IMR-90 (cell line): ENCODE results near the gene CLMP. TPM values are rescaled to one million over a fixed set of nuclear protein-coding genes. Genes with fewer than 3 reads are reported as not detected.
"Not testable (repeated sequence)": the region's sequence is repeated elsewhere in the genome, so short reads cannot be mapped to it uniquely, and the experiment has no call there.

ENCODE experiments used
- ATAC-seq: fragments of 200-7000 bp; cut with Tn5 transposase; 2 replicates; pipeline ENCODE4 v1.9.1; 2020; ENCODE audit warnings: low read depth, mild to moderate bottlenecking, moderate library complexity
- BruUV-seq: library from RNA; stranded (reverse); fragments of 400-500 nt; replicated peaks from 2 replicates; lab custom pipeline; 2021; lab: Mats Ljungman, UMichigan
- CTCF ChIA-PET: fragments of 300-600 bp; formaldehyde crosslinking; extraction: SDS; loops from one replicate; lab custom pipeline; 2021; ENCODE audit warnings: antibody characterized with exemption; lab: Yijun Ruan, JAX
- POLR2A ChIA-PET: fragments of 300-600 bp; sonication (Branson Sonifier 250); formaldehyde crosslinking; loops from one replicate; lab custom pipeline; 2022; ENCODE audit warnings: antibody characterized with exemption; ENCODE audit not compliant: unreplicated experiment; lab: Charles Lee
- DNase-seq: peaks from one replicate; pipeline ENCODE4 v3.0.0; 2013
- H2AFZ ChIP-seq: replicated peaks from 2 replicates; pipeline ENCODE3; 2013; ENCODE audit warnings: low read length, mild to moderate bottlenecking; ENCODE audit not compliant: poor library complexity
- H2AK5ac ChIP-seq: 2 replicates; pipeline ENCODE4 v1.6.1; 2013; ENCODE audit warnings: low read depth, low read length, inconsistent platforms
- H2AK9ac ChIP-seq: replicated peaks from 2 replicates; pipeline ENCODE3; 2013; ENCODE audit warnings: mild to moderate bottlenecking, low read depth, low read length, moderate library complexity; ENCODE audit not compliant: poor library complexity
- H2BK120ac ChIP-seq: 2 replicates; pipeline ENCODE4 v1.6.1; 2013; ENCODE audit warnings: low read depth, low read length, inconsistent platforms
- H2BK15ac ChIP-seq: 3 replicates; pipeline ENCODE4 v1.6.1; 2013; ENCODE audit warnings: low read depth, low read length, inconsistent platforms
- H2BK20ac ChIP-seq: 2 replicates; pipeline ENCODE4 v1.6.1; 2013; ENCODE audit warnings: low read depth, mild to moderate bottlenecking, inconsistent platforms, low read length, moderate library complexity
- H2BK5ac ChIP-seq: 2 replicates; pipeline ENCODE4 v1.6.1; 2013; ENCODE audit warnings: mild to moderate bottlenecking, low read depth, low read length, inconsistent platforms; ENCODE audit not compliant: poor library complexity, severe bottlenecking
- H3K14ac ChIP-seq: replicated peaks from 2 replicates; pipeline ENCODE4 v1.6.1; 2013; ENCODE audit warnings: low read depth, low read length, inconsistent platforms
- H3K18ac ChIP-seq: 2 replicates; pipeline ENCODE4 v1.6.1; 2013; ENCODE audit warnings: low read depth, low read length, control low read depth
- H3K23ac ChIP-seq: 2 replicates; pipeline ENCODE4 v1.6.1; 2013; ENCODE audit warnings: low read depth, low read length, inconsistent platforms
- H3K27ac ChIP-seq: 2 replicates; pipeline ENCODE4 v1.5.1; 2013; ENCODE audit warnings: mild to moderate bottlenecking, control low read depth, low read length; ENCODE audit not compliant: insufficient read depth
- H3K27me3 ChIP-seq: 2 replicates; pipeline ENCODE4 v1.6.1; 2013; ENCODE audit warnings: low read length; ENCODE audit not compliant: control insufficient read depth, insufficient read depth
- H3K36me3 ChIP-seq: 2 replicates; pipeline ENCODE4 v1.6.1; 2013; ENCODE audit warnings: low read length, mixed read lengths; ENCODE audit not compliant: control insufficient read depth, insufficient read depth
- H3K4ac ChIP-seq: 2 replicates; pipeline ENCODE4 v1.6.1; 2013; ENCODE audit warnings: low read depth, low read length, inconsistent platforms
- H3K4me1 ChIP-seq: 2 replicates; pipeline ENCODE4 v1.6.1; 2013; ENCODE audit warnings: low read length, mixed read lengths; ENCODE audit not compliant: control insufficient read depth, insufficient read depth
- H3K4me2 ChIP-seq: 2 replicates; pipeline ENCODE4 v1.6.1; 2013; ENCODE audit warnings: low read depth, mild to moderate bottlenecking, control low read depth, low read length, moderate library complexity
- H3K4me3 ChIP-seq: 2 replicates; pipeline ENCODE4 v1.5.1; 2013; ENCODE audit warnings: low read depth, mild to moderate bottlenecking, control low read depth, low read length, moderate library complexity; ENCODE audit not compliant: insufficient read depth
- H3K56ac ChIP-seq: 2 replicates; pipeline ENCODE4 v1.6.1; 2013; ENCODE audit warnings: low read length, inconsistent platforms; ENCODE audit not compliant: insufficient read depth; ENCODE audit errors: extremely low read depth
- H3K79me1 ChIP-seq, 2 experiments: 2 replicates each; pipeline ENCODE4 v1.6.1; 2013; ENCODE audit warnings: low read length in 2 of 2, inconsistent platforms in 1 of 2, low read depth in 1 of 2
- H3K9ac ChIP-seq: 2 replicates; pipeline ENCODE4 v1.6.1; 2013; ENCODE audit warnings: low read depth, low read length, control low read depth
- H3K9me1 ChIP-seq: 2 replicates; pipeline ENCODE4 v1.6.1; 2013; ENCODE audit warnings: low read length, inconsistent platforms; ENCODE audit not compliant: insufficient read depth
- H3K9me3 ChIP-seq: 2 replicates; pipeline ENCODE4 v1.6.1; 2013; ENCODE audit warnings: low read length; ENCODE audit not compliant: control insufficient read depth, insufficient read depth
- H4K20me1 ChIP-seq: 2 replicates; pipeline ENCODE4 v1.6.1; 2013; ENCODE audit warnings: low read length, inconsistent platforms; ENCODE audit not compliant: insufficient read depth
- H4K5ac ChIP-seq: 2 replicates; pipeline ENCODE4 v1.6.1; 2013; ENCODE audit warnings: mild to moderate bottlenecking, low read depth, low read length, control low read depth
- H4K8ac ChIP-seq, 2 experiments: 2 replicates each; pipeline ENCODE4 v1.6.1; 2013; ENCODE audit warnings: low read depth in 2 of 2, low read length in 2 of 2, control low read depth in 1 of 2, inconsistent platforms in 1 of 2
- H4K91ac ChIP-seq: 2 replicates; pipeline ENCODE4 v1.6.1; 2013; ENCODE audit warnings: low read depth, low read length, inconsistent platforms; ENCODE audit not compliant: insufficient read depth
- BHLHE40 ChIP-seq: fragments of 150-350 bp; IDR thresholded peaks from 2 replicates; pipeline ENCODE4 v1.6.1; 2016; ENCODE audit warnings: mild to moderate bottlenecking, low read depth, low read length
- MAFK ChIP-seq: IDR thresholded peaks from 2 replicates; pipeline ENCODE4 v1.6.1; 2012; ENCODE audit warnings: low read depth, low read length, improper control_type of control experiment
- NFE2L2 ChIP-seq: fragments of 150-350 bp; IDR thresholded peaks from 2 replicates; pipeline ENCODE4 v1.6.1; 2016; ENCODE audit warnings: low read depth, mild to moderate bottlenecking, low read length
- SMC3 ChIP-seq: fragments of 150-350 bp; IDR thresholded peaks from 2 replicates; pipeline ENCODE4 v1.6.1; 2016; ENCODE audit warnings: low read depth, mild to moderate bottlenecking, antibody characterized with exemption, low read length, moderate library complexity
- WGBS, 2 experiments: methylation state at CpG; one replicate each; pipeline versions ENCODE4 v1.1.5 to v1.1.7; 2013; ENCODE audit warnings: missing lambda C conversion rate in 2 of 2; ENCODE audit not compliant: insufficient read length in 1 of 2; ENCODE audit errors: extremely low coverage in 2 of 2; 5-methylcytosine and 5-hydroxymethylcytosine counted together
- dilution Hi-C: fragments of 300-500 bp; cut with HindIII; formaldehyde crosslinking; loops from one replicate; pipeline ENCODE4 v1.14.3; 2018; ENCODE audit warnings: low sequenced_read_pairs; ENCODE audit not compliant: unreplicated experiment
- in situ Hi-C: fragments of 300-500 bp; cut with MboI; formaldehyde crosslinking; loops from 3 replicates; pipeline ENCODE4 v1.14.3; 2019; ENCODE audit warnings: low sequenced_read_pairs, inconsistent platforms, mixed read lengths
- intact Hi-C: fragments of 100-400 bp; cut with micrococcal nuclease; formaldehyde crosslinking; loops from 2 replicates; pipeline ENCODE4 v1.10.0; 2022
- polyA plus RNA-seq, 3 experiments: library from polyadenylated mRNA; depleted of rRNA; stranded (reverse); fragments of >200 nt; gene quantifications; 2 replicates each; pipeline ENCODE4 v1.2.3, GENCODE V29; 2012; ENCODE audit warnings: low replicate concordance in 1 of 3
- total RNA-seq: library from RNA; depleted of rRNA; stranded (reverse); fragments of >200 nt; gene quantifications from 2 replicates; pipeline ENCODE4 v1.2.3, GENCODE V29; 2012

The CLMP gene
- total and polyA plus RNA-seq, 2 of the 4 experiments (the other 2 are of a cell fraction), result 54.7 to 95.7 TPM

GRCh38 chr11:123152951-123153350 lies 42.1 kb downstream of the CLMP start:
- Histone ChIP-seq H3K27ac (no peak overlapping the region), H2AK5ac (no peak overlapping the region), H4K5ac (no peak overlapping the region), H3K18ac (no peak overlapping the region), H3K56ac (no peak overlapping the region), H3K4me2 (no peak overlapping the region), H3K27me3 (no peaks in the 10 kb centered on the region), H2BK120ac (no peak overlapping the region), H2AFZ (no peak overlapping the region), H3K9me1 (peaks cover 16% of the 10 kb centered on the region), H2BK15ac (no peak overlapping the region), H3K14ac (no peak overlapping the region), H3K23ac (no peak overlapping the region), H2BK20ac (no peak overlapping the region), H4K91ac (no peak overlapping the region), H2AK9ac (no peak overlapping the region), H3K9ac (no peak overlapping the region), H2BK5ac (no peak overlapping the region), H3K4me3 (no peak overlapping the region), H3K9me3 (no peaks in the 10 kb centered on the region), H3K36me3 (peaks cover 54% of the 10 kb centered on the region), H4K20me1 (peaks cover 30% of the 10 kb centered on the region), H3K79me1 (peaks cover 52 to 83% of the 10 kb centered on the region in 2 experiments), H3K4me1 (peaks cover 2% of the 10 kb centered on the region; the same call in 1 of the 2 replicates), H4K8ac (no peak overlapping the region), H3K4ac (no peak overlapping the region)
- WGBS, 2 experiments, result 88% methylated on average over 5 of the region's 9 CpGs; no CpG with 5 or more reads in 1 of the 2 experiments
- dilution Hi-C loops (no loop called here), intact Hi-C loops (no loop called here), in situ Hi-C loops (no loop called here)
- no TSS peak for BruUV-seq
- ChIA-PET POLR2A (interaction anchor here (0.6 kb wide), 1 partner anchor 91 kb away, joined by 4 read pairs; no protein-coding TSS in a partner anchor), CTCF (interaction anchor here (0.8 kb wide), 1 partner anchor 50 kb away, joined by 3 read pairs; no protein-coding TSS in a partner anchor)
- no peak for DNase-seq
- ATAC-seq, result no peak
- no peak for TF ChIP-seq BHLHE40
- no peak for TF ChIP-seq SMC3
- no peak for TF ChIP-seq NFE2L2
- TF ChIP-seq MAFK, result no peak

DNA sequence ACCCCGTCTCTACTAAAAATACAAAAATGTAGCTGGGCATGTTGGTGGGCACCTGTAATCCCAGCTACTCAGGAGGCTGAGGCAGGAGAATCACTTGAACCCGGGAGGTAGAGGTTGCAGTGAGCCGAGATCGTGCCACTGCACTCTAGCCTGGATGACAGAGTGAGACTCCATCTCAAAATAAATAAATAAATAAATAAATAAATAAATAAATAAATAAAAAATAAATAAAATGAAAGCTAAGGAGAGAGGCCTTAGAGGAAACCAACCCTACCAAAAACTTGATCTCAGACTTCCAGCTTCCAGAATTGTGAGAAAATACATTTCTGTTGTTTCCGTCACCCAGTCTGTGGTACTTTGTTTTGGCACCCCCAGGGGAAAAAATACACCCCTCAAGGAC lies 42.7 kb downstream of the CLMP start:
- POLR2A ChIA-PET, result interaction anchor here (0.6 kb wide), 1 partner anchor 90 kb away, joined by 4 read pairs; no protein-coding TSS in a partner anchor
- H4K8ac ChIP-seq, H2BK120ac ChIP-seq, ATAC-seq, H2AFZ ChIP-seq, dilution Hi-C loops, H3K18ac ChIP-seq, H3K4ac ChIP-seq, H3K9me3 ChIP-seq, intact Hi-C loops, H2BK20ac ChIP-seq, H3K9ac ChIP-seq, BruUV-seq, H3K4me3 ChIP-seq, H2BK15ac ChIP-seq, H3K4me2 ChIP-seq, H3K27me3 ChIP-seq, H4K5ac ChIP-seq, H3K56ac ChIP-seq, H3K23ac ChIP-seq, H2AK9ac ChIP-seq, H3K4me1 ChIP-seq, H4K91ac ChIP-seq, H3K27ac ChIP-seq, DNase-seq, in situ Hi-C loops, H2BK5ac ChIP-seq, H2AK5ac ChIP-seq, H3K14ac ChIP-seq: not testable (repeated sequence)
- Histone ChIP-seq H3K36me3 (peaks cover 53% of the 10 kb centered on the region), H4K20me1 (peaks cover 26% of the 10 kb centered on the region), H3K9me1 (peaks cover 21% of the 10 kb centered on the region), H3K79me1 (peaks cover 48 to 87% of the 10 kb centered on the region in 2 experiments)
- no CpG with 5 or more reads among the region's 5 CpGs for WGBS, 2 experiments
- CTCF ChIA-PET, result interaction anchor here (0.8 to 0.9 kb wide), 2 partner anchors 49 to 95 kb away, joined by 3 read pairs; no protein-coding TSS in a partner anchor
